Fibroblast of lung (primary cell): ENCODE measurements around the gene ZNF467. TPM values are rescaled to one million over a fixed set of nuclear protein-coding genes. Genes with fewer than 3 reads are reported as not detected.
A peak's percentile ranks its signal among the peaks of the same experiment; 100 is the strongest.

Experiments
- DNase-seq, 2 donors: peaks; one replicate each; pipeline versions ENCODE4 v3.0.0 to v3.0.0-alpha.2; 2010; ENCODE audit warnings: low read depth in 2 of 2
- H2AFZ ChIP-seq: 2 replicates; pipeline ENCODE4 v1.5.1; 2012; ENCODE audit warnings: low read length, control low read depth, inconsistent platforms
- H3K27ac ChIP-seq: 2 replicates; pipeline ENCODE4 v1.5.1; 2011; ENCODE audit warnings: low read length, control low read depth; ENCODE audit not compliant: insufficient read depth
- H3K27me3 ChIP-seq: 2 replicates; pipeline ENCODE4 v1.5.1; 2011; ENCODE audit warnings: mild to moderate bottlenecking, low read length; ENCODE audit not compliant: control insufficient read depth, insufficient read depth
- H3K36me3 ChIP-seq: 2 replicates; pipeline ENCODE4 v1.5.1; 2011; ENCODE audit warnings: low read length; ENCODE audit not compliant: control insufficient read depth, insufficient read depth
- H3K4me1 ChIP-seq: 2 replicates; pipeline ENCODE4 v1.5.1; 2011; ENCODE audit warnings: low read length; ENCODE audit not compliant: control insufficient read depth, insufficient read depth; ENCODE audit errors: extremely low read depth
- H3K4me2 ChIP-seq: 2 replicates; pipeline ENCODE4 v1.5.1; 2011; ENCODE audit warnings: low read length, control low read depth; ENCODE audit not compliant: insufficient read depth; ENCODE audit errors: extremely low read depth
- H3K4me3 ChIP-seq, 4 experiments: fragments of 200-600 bp in 1 of 4; sonication (generic) in 1 of 4; replicated peaks in 1 of 4; 2 replicates each; pipeline ENCODE4 v1.5.1; 2011 to 2016; ENCODE audit warnings: low read length in 4 of 4, low read depth in 3 of 4, mild to moderate bottlenecking in 3 of 4, control low read depth in 2 of 4, inconsistent platforms in 1 of 4, mixed read lengths in 1 of 4; ENCODE audit not compliant: insufficient read depth in 1 of 4; ENCODE audit errors: control extremely low read depth in 1 of 4
- H3K79me2 ChIP-seq: 2 replicates; pipeline ENCODE4 v1.5.1; 2012; ENCODE audit warnings: mild to moderate bottlenecking, low read length, inconsistent platforms; ENCODE audit not compliant: control insufficient read depth, insufficient read depth
- H3K9ac ChIP-seq: 2 replicates; pipeline ENCODE4 v1.5.1; 2011; ENCODE audit warnings: mild to moderate bottlenecking, low read length, control low read depth; ENCODE audit not compliant: insufficient read depth
- H3K9me3 ChIP-seq: 2 replicates; pipeline ENCODE4 v1.5.1; 2012; ENCODE audit warnings: low read depth, low read length; ENCODE audit not compliant: control insufficient read depth, insufficient read depth
- H4K20me1 ChIP-seq: 2 replicates; pipeline ENCODE4 v1.5.1; 2011; ENCODE audit warnings: low read length; ENCODE audit not compliant: control insufficient read depth, insufficient read depth; ENCODE audit errors: extremely low read depth
- EZH2 ChIP-seq: IDR thresholded peaks from 2 replicates; pipeline ENCODE4 v1.5.1; 2012; ENCODE audit warnings: low read length, control low read depth, mild to moderate bottlenecking; ENCODE audit errors: missing control alignments
- polyA plus RNA-seq, 2 donors: library from polyadenylated mRNA; depleted of rRNA in 1 of 2; stranded (reverse) in 1 of 2; unstranded in 1 of 2; fragments of >200 nt; gene quantifications; 2 replicates each; pipeline ENCODE4 v1.2.1, GENCODE V29; 2011 to 2012; ENCODE audit warnings: missing spikeins in 1 of 2
- total RNA-seq: library from RNA; depleted of rRNA; stranded (reverse); fragments of >200 nt; gene quantifications from 2 replicates; pipeline ENCODE4 v1.2.1, GENCODE V29; 2014
- TF ChIP-seq, protein P1 (sequence below), 2 donors: IDR thresholded peaks in 1 of 2; conservative IDR thresholded peaks in 1 of 2; 1 replicate in 1 of 2; 2 replicates in 1 of 2; pipeline ENCODE4 v1.5.1; 2011 to 2012; ENCODE audit warnings: low read length in 2 of 2, control low read depth in 1 of 2, inconsistent platforms in 1 of 2, low read depth in 1 of 2, mild to moderate bottlenecking in 1 of 2

The ZNF467 gene
- total and polyA plus RNA-seq, 2 donors (not counting 1 experiment from before 2014, with no cell fraction given): 0.89 to 1.3 TPM

DNA sequence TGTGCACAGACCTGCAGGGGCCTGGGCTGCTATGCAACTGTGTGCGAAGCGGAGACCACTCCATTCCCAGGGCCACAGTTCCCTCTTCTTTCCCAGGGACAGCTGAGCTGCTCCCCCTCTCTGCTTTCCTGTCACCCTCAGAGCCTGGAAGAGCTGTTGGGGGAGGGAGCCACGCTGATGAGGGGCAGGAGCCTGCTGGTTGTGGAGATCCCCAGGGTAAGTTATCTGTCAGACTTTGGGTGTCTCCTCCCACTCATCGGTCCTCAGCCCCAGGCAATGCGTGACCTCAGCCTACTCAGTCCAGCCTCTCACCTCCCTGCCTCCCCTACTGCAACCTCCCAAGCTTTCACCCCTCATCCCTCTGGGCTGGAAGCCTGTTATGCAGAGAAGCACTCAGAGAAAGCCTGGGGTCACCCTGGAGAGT lies 53.5 kb downstream of the ZNF467 start:
- no peaks in the 10 kb centered on the region for H4K20me1 ChIP-seq
- H2AFZ ChIP-seq: no peak overlapping the region
- no peak for DNase-seq
- peaks cover 6% of the 10 kb centered on the region for H3K36me3 ChIP-seq
- no peak overlapping the region for H3K4me3 ChIP-seq
- no peaks in the 10 kb centered on the region for H3K27me3 ChIP-seq
- no peak overlapping the region for H3K4me2 ChIP-seq
- H3K27ac ChIP-seq: no peak overlapping the region
- H3K9me3 ChIP-seq: no peaks in the 10 kb centered on the region
- H3K4me1 ChIP-seq: peaks cover 7% of the 10 kb centered on the region
- no peaks in the 10 kb centered on the region for H3K79me2 ChIP-seq
- no peak overlapping the region for H3K9ac ChIP-seq
- TF ChIP-seq EZH2: no peak
- TF ChIP-seq, protein P1, sequence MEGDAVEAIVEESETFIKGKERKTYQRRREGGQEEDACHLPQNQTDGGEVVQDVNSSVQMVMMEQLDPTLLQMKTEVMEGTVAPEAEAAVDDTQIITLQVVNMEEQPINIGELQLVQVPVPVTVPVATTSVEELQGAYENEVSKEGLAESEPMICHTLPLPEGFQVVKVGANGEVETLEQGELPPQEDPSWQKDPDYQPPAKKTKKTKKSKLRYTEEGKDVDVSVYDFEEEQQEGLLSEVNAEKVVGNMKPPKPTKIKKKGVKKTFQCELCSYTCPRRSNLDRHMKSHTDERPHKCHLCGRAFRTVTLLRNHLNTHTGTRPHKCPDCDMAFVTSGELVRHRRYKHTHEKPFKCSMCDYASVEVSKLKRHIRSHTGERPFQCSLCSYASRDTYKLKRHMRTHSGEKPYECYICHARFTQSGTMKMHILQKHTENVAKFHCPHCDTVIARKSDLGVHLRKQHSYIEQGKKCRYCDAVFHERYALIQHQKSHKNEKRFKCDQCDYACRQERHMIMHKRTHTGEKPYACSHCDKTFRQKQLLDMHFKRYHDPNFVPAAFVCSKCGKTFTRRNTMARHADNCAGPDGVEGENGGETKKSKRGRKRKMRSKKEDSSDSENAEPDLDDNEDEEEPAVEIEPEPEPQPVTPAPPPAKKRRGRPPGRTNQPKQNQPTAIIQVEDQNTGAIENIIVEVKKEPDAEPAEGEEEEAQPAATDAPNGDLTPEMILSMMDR (conservative IDR thresholded peaks at IDR 0.05 in 1 of 2, IDR thresholded peaks at IDR 0.05 in 1 of 2; ENCODE audit: low read depth in 1 of 2, low read length in 2 of 2): no peak

DNA sequence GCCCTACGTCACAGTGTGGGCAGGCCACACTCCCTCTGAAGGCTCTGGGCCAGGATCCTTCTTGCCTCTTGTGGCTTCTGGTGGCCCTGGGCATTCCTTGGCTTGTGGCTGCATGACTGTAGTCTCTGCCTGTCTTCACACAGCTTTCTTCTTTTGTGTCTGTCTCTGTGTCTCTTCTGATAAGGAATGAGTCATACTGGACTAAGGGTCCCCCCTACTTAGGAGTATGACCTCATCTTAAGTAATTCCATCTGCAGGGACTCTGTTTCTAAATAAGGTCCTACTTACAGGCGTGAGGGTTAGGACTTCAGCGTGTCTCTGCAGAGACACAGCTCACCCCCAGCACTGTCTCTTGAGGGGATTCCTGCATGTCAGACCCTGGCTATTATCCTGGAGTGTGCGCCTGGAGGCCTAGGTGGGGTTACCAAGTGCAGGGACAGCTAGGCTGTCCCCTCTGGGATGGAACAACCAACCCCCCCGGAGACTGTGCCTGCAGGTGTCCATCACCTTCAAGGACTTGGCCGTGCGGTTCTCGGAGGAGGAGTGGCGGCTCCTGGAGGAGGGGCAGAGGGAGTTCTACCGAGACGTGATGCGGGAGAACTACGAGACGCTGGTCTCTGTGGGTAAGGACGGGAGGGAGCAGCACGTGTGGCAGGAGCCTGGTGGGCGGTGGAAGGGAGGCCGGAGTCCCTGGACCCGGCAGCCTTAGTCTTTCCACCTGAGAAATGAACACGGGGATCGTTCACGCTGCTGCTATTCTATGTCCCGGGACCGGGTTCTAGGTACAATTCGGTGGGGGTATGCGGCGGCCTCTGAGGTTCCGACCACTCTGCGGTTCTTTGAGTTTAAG lies 54.1 kb downstream of the ZNF467 start:
- TF ChIP-seq EZH2: no peak
- TF ChIP-seq, protein P1 (conservative IDR thresholded peaks at IDR 0.05 in 1 of 2, IDR thresholded peaks at IDR 0.05 in 1 of 2; ENCODE audit: low read depth in 1 of 2, low read length in 2 of 2): no peak
- Histone ChIP-seq H3K9me3 (no peaks in the 10 kb centered on the region), H3K4me1 (peaks cover 7% of the 10 kb centered on the region), H3K27me3 (no peaks in the 10 kb centered on the region), H2AFZ (no peak overlapping the region), H3K9ac (no peak overlapping the region), H3K4me2 (no peak overlapping the region), H3K4me3 (no peak overlapping the region), H3K36me3 (peaks cover 6% of the 10 kb centered on the region), H3K79me2 (no peaks in the 10 kb centered on the region), H4K20me1 (no peaks in the 10 kb centered on the region), H3K27ac (no peak overlapping the region)
- DNase-seq: peak; percentile 73 to 89

DNA sequence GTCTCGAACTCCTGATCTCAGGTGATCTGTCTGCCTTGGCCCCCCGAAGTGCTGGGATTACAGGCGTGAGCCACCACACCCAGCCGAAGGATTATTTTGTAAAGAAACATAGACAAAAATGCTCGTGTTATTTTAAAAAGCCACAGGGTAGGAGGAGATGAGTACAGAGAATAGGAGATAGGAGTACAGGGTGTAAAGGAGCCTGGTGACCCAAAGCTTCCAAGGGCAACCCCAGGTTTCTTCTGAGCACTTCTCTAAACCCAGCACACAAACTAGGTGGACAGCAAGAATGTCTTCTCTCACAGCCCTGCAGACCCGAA lies 54.7 kb downstream of the ZNF467 start:
- Histone ChIP-seq H3K36me3 (peaks cover 6% of the 10 kb centered on the region), H3K4me3 (no peak overlapping the region), H3K9ac (no peak overlapping the region), H2AFZ (no peak overlapping the region), H3K27me3 (no peaks in the 10 kb centered on the region), H3K27ac (no peak overlapping the region), H4K20me1 (no peaks in the 10 kb centered on the region), H3K79me2 (no peaks in the 10 kb centered on the region), H3K4me1 (peaks cover 7% of the 10 kb centered on the region), H3K9me3 (no peaks in the 10 kb centered on the region), H3K4me2 (no peak overlapping the region)
- DNase-seq: no peak
- TF ChIP-seq EZH2: no peak
- TF ChIP-seq, protein P1 (conservative IDR thresholded peaks at IDR 0.05 in 1 of 2, IDR thresholded peaks at IDR 0.05 in 1 of 2; ENCODE audit: low read depth in 1 of 2, low read length in 2 of 2): no peak
